ENCODE results near the gene KDM5C.

Gene KDM5C

DNA sequence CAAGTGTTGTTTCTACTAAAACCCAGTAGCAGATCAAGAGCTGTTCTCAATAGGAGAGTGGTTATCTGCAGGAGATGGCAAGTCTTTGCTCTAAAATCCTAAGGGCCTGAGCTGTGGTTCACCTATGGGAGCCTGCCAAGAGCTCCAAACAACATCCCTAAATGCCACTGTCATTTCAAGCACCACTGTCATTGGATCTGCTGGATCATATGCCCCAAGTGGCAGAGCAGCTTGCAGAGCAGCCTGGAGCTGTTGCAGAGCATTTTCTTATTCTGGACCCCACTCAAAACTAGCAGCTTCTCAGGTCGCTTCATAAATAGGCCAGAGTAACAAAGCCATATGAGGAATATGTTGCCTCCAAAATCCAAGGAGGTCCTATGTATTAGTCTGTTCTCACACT is 71.4 kb downstream of the KDM5C start:
- TF ChIP-seq, protein P1, sequence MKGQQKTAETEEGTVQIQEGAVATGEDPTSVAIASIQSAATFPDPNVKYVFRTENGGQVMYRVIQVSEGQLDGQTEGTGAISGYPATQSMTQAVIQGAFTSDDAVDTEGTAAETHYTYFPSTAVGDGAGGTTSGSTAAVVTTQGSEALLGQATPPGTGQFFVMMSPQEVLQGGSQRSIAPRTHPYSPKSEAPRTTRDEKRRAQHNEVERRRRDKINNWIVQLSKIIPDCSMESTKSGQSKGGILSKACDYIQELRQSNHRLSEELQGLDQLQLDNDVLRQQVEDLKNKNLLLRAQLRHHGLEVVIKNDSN (IDR thresholded peaks at IDR 0.05) = no peak
- no peak for TF ChIP-seq NFIC (IDR thresholded peaks at IDR 0.05)
- TF ChIP-seq TEAD4 (IDR thresholded peaks at IDR 0.05) = no peak
- TF ChIP-seq CREB1 (IDR thresholded peaks at IDR 0.05; ENCODE audit: low read depth) = no peak
- TF ChIP-seq EGR1 (IDR thresholded peaks at IDR 0.05) = no peak
- TF ChIP-seq, protein P2, sequence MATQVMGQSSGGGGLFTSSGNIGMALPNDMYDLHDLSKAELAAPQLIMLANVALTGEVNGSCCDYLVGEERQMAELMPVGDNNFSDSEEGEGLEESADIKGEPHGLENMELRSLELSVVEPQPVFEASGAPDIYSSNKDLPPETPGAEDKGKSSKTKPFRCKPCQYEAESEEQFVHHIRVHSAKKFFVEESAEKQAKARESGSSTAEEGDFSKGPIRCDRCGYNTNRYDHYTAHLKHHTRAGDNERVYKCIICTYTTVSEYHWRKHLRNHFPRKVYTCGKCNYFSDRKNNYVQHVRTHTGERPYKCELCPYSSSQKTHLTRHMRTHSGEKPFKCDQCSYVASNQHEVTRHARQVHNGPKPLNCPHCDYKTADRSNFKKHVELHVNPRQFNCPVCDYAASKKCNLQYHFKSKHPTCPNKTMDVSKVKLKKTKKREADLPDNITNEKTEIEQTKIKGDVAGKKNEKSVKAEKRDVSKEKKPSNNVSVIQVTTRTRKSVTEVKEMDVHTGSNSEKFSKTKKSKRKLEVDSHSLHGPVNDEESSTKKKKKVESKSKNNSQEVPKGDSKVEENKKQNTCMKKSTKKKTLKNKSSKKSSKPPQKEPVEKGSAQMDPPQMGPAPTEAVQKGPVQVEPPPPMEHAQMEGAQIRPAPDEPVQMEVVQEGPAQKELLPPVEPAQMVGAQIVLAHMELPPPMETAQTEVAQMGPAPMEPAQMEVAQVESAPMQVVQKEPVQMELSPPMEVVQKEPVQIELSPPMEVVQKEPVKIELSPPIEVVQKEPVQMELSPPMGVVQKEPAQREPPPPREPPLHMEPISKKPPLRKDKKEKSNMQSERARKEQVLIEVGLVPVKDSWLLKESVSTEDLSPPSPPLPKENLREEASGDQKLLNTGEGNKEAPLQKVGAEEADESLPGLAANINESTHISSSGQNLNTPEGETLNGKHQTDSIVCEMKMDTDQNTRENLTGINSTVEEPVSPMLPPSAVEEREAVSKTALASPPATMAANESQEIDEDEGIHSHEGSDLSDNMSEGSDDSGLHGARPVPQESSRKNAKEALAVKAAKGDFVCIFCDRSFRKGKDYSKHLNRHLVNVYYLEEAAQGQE (IDR thresholded peaks at IDR 0.05; ENCODE audit: low read depth) = no peak
- no peak for TF ChIP-seq TAF1 (IDR thresholded peaks at IDR 0.05; ENCODE audit: low read depth)
- TF ChIP-seq FOXM1 (IDR thresholded peaks at IDR 0.05; ENCODE audit: borderline replicate concordance, low read depth) = no peak
- TF ChIP-seq EP300 (IDR thresholded peaks at IDR 0.05; ENCODE audit: borderline replicate concordance) = no peak
- TF ChIP-seq CEBPB (IDR thresholded peaks at IDR 0.05) = no peak
- TF ChIP-seq TCF12 (IDR thresholded peaks at IDR 0.05; ENCODE audit: low read depth) = no peak
- no peak for TF ChIP-seq YY1 (IDR thresholded peaks at IDR 0.05; ENCODE audit: low read depth)
- no peak for TF ChIP-seq ZBTB7A (IDR thresholded peaks at IDR 0.05; ENCODE audit: low read depth)
- TF ChIP-seq, protein P3, sequence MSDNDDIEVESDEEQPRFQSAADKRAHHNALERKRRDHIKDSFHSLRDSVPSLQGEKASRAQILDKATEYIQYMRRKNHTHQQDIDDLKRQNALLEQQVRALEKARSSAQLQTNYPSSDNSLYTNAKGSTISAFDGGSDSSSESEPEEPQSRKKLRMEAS (IDR thresholded peaks at IDR 0.05) = no peak
- no peak for TF ChIP-seq RAD21 (IDR thresholded peaks at IDR 0.05; ENCODE audit: low read depth)
